ENCODE measurements around the gene APOBEC3B. TPM values are rescaled to one million over a fixed set of nuclear protein-coding genes. Genes with fewer than 3 reads are reported as not detected.
"Not testable (repeated sequence)": the region's sequence is repeated elsewhere in the genome, so short reads cannot be mapped to it uniquely, and the experiment has no call there.

APOBEC3B gene
- total and polyA plus RNA-seq, 2 donors (not counting 3 experiments of a cell fraction or from before 2014, with no cell fraction given) = 10.3 to 19.9 TPM

GRCh38 chr22:39031434-39032295 lies 49.5 kb downstream of the APOBEC3B start:
- H3K79me2 ChIP-seq (ENCODE audit: control insufficient read depth, insufficient read depth, low read length); H3K4me1 ChIP-seq (ENCODE audit: control insufficient read depth, extremely low read depth, insufficient read depth, low read length); BruUV-seq (replicated peaks); H3K4me3 ChIP-seq (replicated peaks in 1 of 3; ENCODE audit: insufficient read depth in 1 of 3, low read depth in 1 of 3, low read length in 3 of 3); H3K9me3 ChIP-seq (replicated peaks; ENCODE audit: control insufficient read depth, insufficient read depth, low read length); H3K9ac ChIP-seq (replicated peaks; ENCODE audit: extremely low read depth, insufficient read depth, low read length); FAIRE-seq; DNase-seq (ENCODE audit: low read depth, low spot score); dilution Hi-C loops (cut with MboI; ENCODE audit: extremely low pct_ligation_motif_present, low sequenced_read_pairs); intact Hi-C loops (cut with micrococcal nuclease); H4K20me1 ChIP-seq (replicated peaks; ENCODE audit: control insufficient read depth, extremely low read depth, insufficient read depth, low read length); H3K4me2 ChIP-seq (ENCODE audit: insufficient read depth, low read length); H3K27me3 ChIP-seq (ENCODE audit: control insufficient read depth in 2 of 2, insufficient read depth in 2 of 2, low read length in 2 of 2); H2AFZ ChIP-seq (ENCODE audit: low read depth, low read length); H3K27ac ChIP-seq (ENCODE audit: insufficient read depth, low read depth, low read length); POLR2A ChIA-PET; H3K36me3 ChIP-seq (ENCODE audit: control insufficient read depth in 2 of 2, extremely low read depth in 1 of 2, insufficient read depth in 2 of 2, low read length in 2 of 2); H3K9me1 ChIP-seq (replicated peaks; ENCODE audit: control insufficient read depth, extremely low read depth, insufficient read depth, low read length): not testable (repeated sequence)
- CTCF ChIA-PET = interaction anchor here (0.6 kb wide), 1 partner anchor 89 kb away, joined by 4 read pairs; no protein-coding TSS in a partner anchor

DNA sequence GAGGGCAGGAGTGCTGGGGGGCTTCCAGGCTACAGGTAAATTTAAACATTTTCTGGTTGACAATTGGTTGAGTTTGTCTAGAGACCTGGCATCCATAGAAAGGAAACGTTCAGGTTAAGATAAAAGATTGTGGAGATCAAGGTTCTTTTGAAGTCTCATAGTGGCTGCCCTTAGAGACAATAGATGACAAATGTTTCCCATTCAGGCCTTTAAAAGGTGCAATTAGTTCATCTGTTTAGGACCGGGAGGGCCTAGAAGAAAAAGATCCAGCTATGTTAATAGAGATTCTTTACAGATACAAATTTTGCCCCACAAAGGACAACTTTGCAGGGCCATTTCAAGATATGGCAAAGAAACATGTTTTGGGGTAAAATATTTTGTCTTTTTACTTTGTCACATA lies 54.9 kb downstream of the APOBEC3B start:
- H3K79me2 ChIP-seq (ENCODE audit: control insufficient read depth, insufficient read depth, low read length); BruUV-seq (replicated peaks); H3K36me3 ChIP-seq (ENCODE audit: control insufficient read depth in 2 of 2, extremely low read depth in 1 of 2, insufficient read depth in 2 of 2, low read length in 2 of 2); H3K9me3 ChIP-seq (replicated peaks; ENCODE audit: control insufficient read depth, insufficient read depth, low read length); FAIRE-seq; POLR2A ChIA-PET; H2AFZ ChIP-seq (ENCODE audit: low read depth, low read length); H3K27me3 ChIP-seq (ENCODE audit: control insufficient read depth in 2 of 2, insufficient read depth in 2 of 2, low read length in 2 of 2); DNase-seq (ENCODE audit: low read depth, low spot score); H3K4me1 ChIP-seq (ENCODE audit: control insufficient read depth, extremely low read depth, insufficient read depth, low read length); H3K9me1 ChIP-seq (replicated peaks; ENCODE audit: control insufficient read depth, extremely low read depth, insufficient read depth, low read length); H3K4me2 ChIP-seq (ENCODE audit: insufficient read depth, low read length); H3K4me3 ChIP-seq (replicated peaks in 1 of 3; ENCODE audit: insufficient read depth in 1 of 3, low read depth in 1 of 3, low read length in 3 of 3); H3K27ac ChIP-seq (ENCODE audit: insufficient read depth, low read depth, low read length); H4K20me1 ChIP-seq (replicated peaks; ENCODE audit: control insufficient read depth, extremely low read depth, insufficient read depth, low read length); H3K9ac ChIP-seq (replicated peaks; ENCODE audit: extremely low read depth, insufficient read depth, low read length); intact Hi-C loops (cut with micrococcal nuclease); dilution Hi-C loops (cut with MboI; ENCODE audit: extremely low pct_ligation_motif_present, low sequenced_read_pairs): not testable (repeated sequence)
- CTCF ChIA-PET = interaction anchor here (1.2 kb wide), 1 partner anchor 15 kb away, joined by 3 read pairs; no protein-coding TSS in a partner anchor
